ENCODE data around the gene CYP24A1. TPM values are rescaled to one million over a fixed set of nuclear protein-coding genes. Genes with fewer than 3 reads are reported as not detected.

The CYP24A1 gene
- total and polyA plus RNA-seq, 11 donors, result not detected

DNA sequence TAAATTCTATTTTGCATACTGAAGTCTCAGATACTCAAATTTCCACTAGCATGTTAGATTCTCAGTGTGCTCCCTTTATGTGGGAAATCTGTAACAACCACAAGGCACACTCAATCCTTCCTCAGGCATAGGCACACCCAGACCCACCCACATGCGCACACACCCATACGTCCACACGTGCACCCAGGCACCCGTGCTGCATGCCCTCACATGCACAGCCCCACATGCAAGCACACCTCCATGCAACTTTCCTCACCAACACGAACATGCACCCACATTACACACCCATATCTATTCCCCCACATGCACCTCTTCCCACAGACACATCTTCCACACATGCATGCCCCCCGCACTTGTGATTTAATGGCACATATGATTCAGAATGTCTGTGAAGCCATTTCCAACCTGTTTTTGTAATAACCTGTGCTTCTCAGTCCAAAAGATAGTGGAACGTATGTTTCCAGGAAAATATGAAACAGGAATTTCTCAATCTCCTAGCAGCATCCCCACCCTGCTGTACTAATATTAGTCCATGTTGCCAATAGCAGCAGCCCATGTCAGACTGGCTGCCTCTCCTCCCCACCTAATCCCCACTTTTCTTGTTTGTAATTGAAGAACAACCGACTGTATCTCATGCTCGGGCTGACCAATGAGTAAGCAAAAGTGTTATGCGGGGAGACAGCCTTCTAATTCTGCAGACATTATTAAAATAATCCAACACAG lies 11.3 kb upstream of the CYP24A1 start:
- Histone ChIP-seq H3K4me1 (no peaks in the 10 kb centered on the region), H3K27ac (no peak overlapping the region), H3K9me3 (no peaks in the 10 kb centered on the region), H3K36me3 (no peaks in the 10 kb centered on the region), H3K27me3 (peaks cover 0 to 26% (median 7%) of the 10 kb centered on the region in 9 donors), H3K4me3 (no peak overlapping the region)
- DNase-seq (no peak), ATAC-seq (no peak)
- intact Hi-C loops (cut with DNase I), result no loop called here
- TF ChIP-seq, protein P1, sequence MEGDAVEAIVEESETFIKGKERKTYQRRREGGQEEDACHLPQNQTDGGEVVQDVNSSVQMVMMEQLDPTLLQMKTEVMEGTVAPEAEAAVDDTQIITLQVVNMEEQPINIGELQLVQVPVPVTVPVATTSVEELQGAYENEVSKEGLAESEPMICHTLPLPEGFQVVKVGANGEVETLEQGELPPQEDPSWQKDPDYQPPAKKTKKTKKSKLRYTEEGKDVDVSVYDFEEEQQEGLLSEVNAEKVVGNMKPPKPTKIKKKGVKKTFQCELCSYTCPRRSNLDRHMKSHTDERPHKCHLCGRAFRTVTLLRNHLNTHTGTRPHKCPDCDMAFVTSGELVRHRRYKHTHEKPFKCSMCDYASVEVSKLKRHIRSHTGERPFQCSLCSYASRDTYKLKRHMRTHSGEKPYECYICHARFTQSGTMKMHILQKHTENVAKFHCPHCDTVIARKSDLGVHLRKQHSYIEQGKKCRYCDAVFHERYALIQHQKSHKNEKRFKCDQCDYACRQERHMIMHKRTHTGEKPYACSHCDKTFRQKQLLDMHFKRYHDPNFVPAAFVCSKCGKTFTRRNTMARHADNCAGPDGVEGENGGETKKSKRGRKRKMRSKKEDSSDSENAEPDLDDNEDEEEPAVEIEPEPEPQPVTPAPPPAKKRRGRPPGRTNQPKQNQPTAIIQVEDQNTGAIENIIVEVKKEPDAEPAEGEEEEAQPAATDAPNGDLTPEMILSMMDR (IDR thresholded peaks at IDR 0.05), result no peak
- TF ChIP-seq POLR2A (IDR thresholded peaks at IDR 0.05), result no peak
- 82 to 88% (median 85%) methylated on average over 10 of the region's 10 CpGs for WGBS, 4 donors

DNA sequence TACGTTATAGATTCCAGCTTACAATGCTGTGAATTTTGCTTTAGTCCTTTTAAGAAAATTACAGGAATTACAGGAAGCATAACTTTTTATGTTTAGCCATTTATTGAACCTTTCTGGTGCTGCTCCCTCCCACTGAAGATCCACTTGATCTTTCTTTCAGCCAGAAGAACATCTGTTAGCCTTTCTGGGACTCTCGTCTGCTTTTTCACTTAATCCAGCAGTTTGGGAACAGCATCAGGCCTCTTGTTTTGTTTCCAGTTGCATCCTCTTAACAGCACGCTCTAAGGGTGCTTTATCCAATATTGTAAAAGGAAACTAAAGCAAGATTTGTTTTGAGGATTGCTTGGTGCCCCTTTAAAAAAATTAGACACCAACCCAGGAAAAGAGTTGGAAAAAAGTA lies 10.3 kb upstream of the CYP24A1 start:
- ATAC-seq (no peak), DNase-seq (no peak)
- Histone ChIP-seq H3K4me1 (no peaks in the 10 kb centered on the region), H3K27me3 (peaks cover 0 to 26% (median 7%) of the 10 kb centered on the region in 9 donors), H3K36me3 (no peaks in the 10 kb centered on the region), H3K4me3 (no peak overlapping the region), H3K27ac (no peak overlapping the region), H3K9me3 (no peaks in the 10 kb centered on the region)
- intact Hi-C loops (cut with DNase I), result no loop called here
- 25 to 47% (median 38%) methylated on average over 3 of the region's 3 CpGs for WGBS, 4 donors
- TF ChIP-seq, protein P1 (IDR thresholded peaks at IDR 0.05), result no peak
- TF ChIP-seq POLR2A (IDR thresholded peaks at IDR 0.05), result no peak

DNA sequence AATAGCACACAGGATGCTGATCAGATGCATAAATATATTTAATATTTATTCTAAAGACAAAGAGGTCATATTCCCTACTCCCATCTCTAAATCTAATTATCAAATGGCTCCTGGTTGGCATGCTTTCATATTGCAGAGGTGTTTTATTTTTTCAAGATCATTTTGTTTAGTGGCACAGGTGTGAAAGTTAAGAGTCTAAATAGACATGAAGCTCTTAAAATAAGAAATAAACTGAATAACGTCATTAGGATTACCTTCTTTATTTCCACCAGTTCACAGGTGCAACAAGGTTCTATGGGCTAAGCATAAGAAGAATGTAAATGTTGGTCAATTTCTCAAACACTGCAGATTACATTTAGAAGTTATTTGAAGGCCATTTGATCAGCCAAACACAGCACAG lies 7.1 kb upstream of the CYP24A1 start:
- Histone ChIP-seq H3K27me3 (peaks cover 0 to 40% (median 18%) of the 10 kb centered on the region in 9 donors), H3K36me3 (no peaks in the 10 kb centered on the region), H3K9me3 (no peaks in the 10 kb centered on the region), H3K27ac (no peak overlapping the region), H3K4me3 (no peak overlapping the region), H3K4me1 (no peaks in the 10 kb centered on the region)
- no peak for TF ChIP-seq POLR2A (IDR thresholded peaks at IDR 0.05)
- TF ChIP-seq, protein P1 (IDR thresholded peaks at IDR 0.05), result no peak
- intact Hi-C loops (cut with DNase I), result no loop called here
- ATAC-seq (no peak), DNase-seq (no peak)
- WGBS, 4 donors, result 90 to 97% (median 91%) methylated on average over 1 of the region's 1 CpG

DNA sequence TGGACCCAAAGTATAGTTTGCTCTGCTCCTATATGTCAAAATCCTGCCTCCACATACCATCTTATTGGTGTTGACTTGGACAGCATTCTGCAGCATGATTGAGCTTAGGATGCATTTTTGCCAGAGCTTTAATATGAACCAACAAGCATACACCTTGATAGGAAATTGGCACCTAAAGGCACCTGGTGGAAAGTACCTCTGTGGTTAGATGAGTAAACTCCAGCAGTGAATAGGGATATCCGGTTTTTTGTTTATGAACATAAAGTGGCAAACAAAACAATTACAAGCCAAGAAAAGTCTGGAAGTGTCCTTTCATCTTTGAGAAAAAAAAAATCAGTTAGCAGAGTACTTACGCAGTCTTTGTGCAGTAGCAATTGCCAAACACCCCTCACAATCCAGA lies 6.2 kb upstream of the CYP24A1 start:
- H3K27me3 ChIP-seq, result peaks cover 0 to 50% (median 27%) of the 10 kb centered on the region in 9 donors
- WGBS, 4 donors, result 58 to 69% (median 65%) methylated on average over 2 of the region's 2 CpGs
- no peak for ATAC-seq

More for the DNA sequence above, 6.2 kb upstream of the CYP24A1 start:
- no peaks in the 10 kb centered on the region for H3K36me3 ChIP-seq
- TF ChIP-seq, protein P1 (IDR thresholded peaks at IDR 0.05), result no peak
- TF ChIP-seq POLR2A (IDR thresholded peaks at IDR 0.05), result no peak
- no peak overlapping the region for H3K27ac ChIP-seq
- DNase-seq, result no peak
- no peak overlapping the region for H3K4me3 ChIP-seq
- intact Hi-C loops (cut with DNase I), result no loop called here
- peaks cover 0 to 5% (median under 1%) of the 10 kb centered on the region in 12 donors for H3K4me1 ChIP-seq
- no peaks in the 10 kb centered on the region for H3K9me3 ChIP-seq

Measured in heart left ventricle (tissue), 16 donors.